NB4 (cell line): ENCODE results near the gene CYBA.

ENCODE experiments used
- DNase-seq: peaks from one replicate; pipeline ENCODE4 v3.0.0; 2010; ENCODE audit warnings: low read depth
- H3K4me3 ChIP-seq: one replicate; pipeline ENCODE4 v1.5.1; 2011; ENCODE audit warnings: mild to moderate bottlenecking, low read depth, low read length, moderate library complexity
- MAX ChIP-seq: IDR thresholded peaks from 2 replicates; pipeline ENCODE4 v1.6.1; 2011; ENCODE audit warnings: low read depth, low read length
- MYC ChIP-seq: IDR thresholded peaks from 2 replicates; pipeline ENCODE4 v1.6.1; 2011; ENCODE audit warnings: low read depth, low read length
- POLR2A ChIP-seq: IDR thresholded peaks from 2 replicates; pipeline ENCODE4 v1.6.1; 2011; ENCODE audit warnings: mild to moderate bottlenecking; ENCODE audit not compliant: insufficient read length; ENCODE audit errors: extremely low read depth
- TF ChIP-seq, protein P1 (sequence below): IDR thresholded peaks from one replicate; pipeline ENCODE4 v1.5.1; 2012; ENCODE audit warnings: low read depth, low read length

Gene CYBA

GRCh38 chr16:88692861-88693260 is 42.0 kb upstream of the CYBA start:
- no peak overlapping the region for H3K4me3 ChIP-seq
- DNase-seq, result no peak
- TF ChIP-seq, protein P1, sequence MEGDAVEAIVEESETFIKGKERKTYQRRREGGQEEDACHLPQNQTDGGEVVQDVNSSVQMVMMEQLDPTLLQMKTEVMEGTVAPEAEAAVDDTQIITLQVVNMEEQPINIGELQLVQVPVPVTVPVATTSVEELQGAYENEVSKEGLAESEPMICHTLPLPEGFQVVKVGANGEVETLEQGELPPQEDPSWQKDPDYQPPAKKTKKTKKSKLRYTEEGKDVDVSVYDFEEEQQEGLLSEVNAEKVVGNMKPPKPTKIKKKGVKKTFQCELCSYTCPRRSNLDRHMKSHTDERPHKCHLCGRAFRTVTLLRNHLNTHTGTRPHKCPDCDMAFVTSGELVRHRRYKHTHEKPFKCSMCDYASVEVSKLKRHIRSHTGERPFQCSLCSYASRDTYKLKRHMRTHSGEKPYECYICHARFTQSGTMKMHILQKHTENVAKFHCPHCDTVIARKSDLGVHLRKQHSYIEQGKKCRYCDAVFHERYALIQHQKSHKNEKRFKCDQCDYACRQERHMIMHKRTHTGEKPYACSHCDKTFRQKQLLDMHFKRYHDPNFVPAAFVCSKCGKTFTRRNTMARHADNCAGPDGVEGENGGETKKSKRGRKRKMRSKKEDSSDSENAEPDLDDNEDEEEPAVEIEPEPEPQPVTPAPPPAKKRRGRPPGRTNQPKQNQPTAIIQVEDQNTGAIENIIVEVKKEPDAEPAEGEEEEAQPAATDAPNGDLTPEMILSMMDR, result no peak
- TF ChIP-seq POLR2A, result no peak
- TF ChIP-seq MYC, result no peak
- TF ChIP-seq MAX, result no peak

- DNase-seq, result peak; percentile 98
- TF ChIP-seq MAX (peak; percentile 88), MYC (peak; percentile 71; the same call in 1 of the 2 replicates), POLR2A (no peak)
- TF ChIP-seq, protein P1, result no peak
- no peak overlapping the region for H3K4me3 ChIP-seq
Measured at GRCh38 chr16:88691924-88692560, 41.2 kb upstream of the CYBA start.

- TF ChIP-seq, protein P1, result no peak
- TF ChIP-seq MYC (no peak), MAX (no peak), POLR2A (no peak)
- no peak for DNase-seq
- H3K4me3 ChIP-seq, result no peak overlapping the region
Measured at GRCh38 chr16:88691129-88691813, 40.4 kb upstream of the CYBA start.

DNA sequence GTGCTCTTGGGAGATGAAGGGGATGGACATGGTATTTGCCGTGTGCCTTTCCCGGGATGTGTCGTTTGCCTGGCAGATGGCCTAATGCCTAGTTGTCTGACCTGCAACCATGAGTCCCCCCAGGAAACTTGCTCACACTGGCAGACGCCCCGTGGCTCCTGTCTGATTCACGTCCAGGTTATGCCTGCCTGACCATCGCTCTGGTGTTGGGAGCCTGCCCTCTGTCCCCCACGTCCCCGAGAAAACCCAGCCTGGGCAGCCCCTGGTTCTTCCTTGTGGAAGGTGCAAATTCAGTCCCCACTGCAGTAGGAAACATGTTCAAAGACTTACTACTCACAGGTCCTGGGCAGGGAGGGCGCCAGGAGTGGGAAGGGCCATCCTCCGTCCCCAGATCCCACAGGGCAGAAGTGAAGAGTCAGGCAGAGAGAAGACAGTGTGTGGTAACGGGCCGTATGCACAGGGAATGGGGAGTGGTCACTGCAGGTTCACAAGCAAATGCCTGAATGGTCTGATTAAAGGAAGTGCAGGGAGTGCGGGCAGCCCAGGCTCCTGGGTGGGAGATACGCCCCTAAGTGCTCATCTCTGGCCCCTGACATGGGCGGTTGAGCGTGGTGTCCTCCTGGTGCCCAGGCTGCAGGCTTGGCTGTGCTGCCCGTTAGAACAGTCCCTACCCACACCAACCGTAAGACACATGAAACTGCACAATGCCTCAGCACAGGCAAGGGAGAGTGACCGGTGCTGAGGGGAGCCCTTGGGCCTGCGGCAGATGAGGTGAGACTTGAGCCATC is 39.7 kb upstream of the CYBA start:
- H3K4me3 ChIP-seq, result no peak overlapping the region
- no peak for TF ChIP-seq MYC
- no peak for DNase-seq

DNA sequence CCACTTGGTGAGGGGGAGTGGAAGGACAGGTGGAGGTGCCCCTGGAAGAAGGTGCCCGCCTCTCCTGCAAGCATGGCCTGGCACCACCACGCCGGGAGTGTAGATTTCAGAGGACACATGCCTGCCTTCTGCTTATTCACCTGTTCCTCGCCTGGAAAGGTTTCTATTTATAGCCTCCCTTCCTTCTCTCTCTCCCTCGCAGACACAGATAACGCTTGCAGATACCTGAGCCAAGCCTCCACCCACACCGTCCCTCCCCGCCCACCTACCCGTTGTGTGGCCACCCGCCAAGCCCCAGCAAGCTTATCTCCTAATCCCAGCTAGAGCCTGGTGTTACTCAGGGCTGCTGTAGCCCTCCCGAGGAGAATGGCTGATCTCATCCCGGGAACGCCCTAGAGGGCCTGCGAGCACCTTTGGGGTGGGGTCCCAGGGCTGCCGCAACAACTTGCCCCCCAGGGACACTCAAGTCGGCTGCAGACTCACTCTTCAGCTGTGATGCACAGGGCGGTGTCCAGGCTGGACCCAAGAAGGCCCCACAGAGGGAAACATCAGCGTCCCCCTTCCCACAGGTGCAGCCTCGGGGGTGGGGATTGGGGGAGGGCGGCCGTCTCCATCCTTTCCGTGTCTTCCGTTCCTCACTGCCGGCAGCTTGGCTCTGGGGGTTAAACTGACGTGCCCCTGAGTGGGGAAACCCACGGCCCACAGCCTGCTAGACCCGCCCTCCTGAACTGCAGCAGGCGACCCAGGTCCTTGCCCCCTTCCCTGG is 37.3 kb upstream of the CYBA start:
- no peak for TF ChIP-seq MYC
- TF ChIP-seq, protein P1, result no peak
- TF ChIP-seq MAX, result no peak
- no peak for TF ChIP-seq POLR2A
- no peak for DNase-seq
- no peak overlapping the region for H3K4me3 ChIP-seq

DNA sequence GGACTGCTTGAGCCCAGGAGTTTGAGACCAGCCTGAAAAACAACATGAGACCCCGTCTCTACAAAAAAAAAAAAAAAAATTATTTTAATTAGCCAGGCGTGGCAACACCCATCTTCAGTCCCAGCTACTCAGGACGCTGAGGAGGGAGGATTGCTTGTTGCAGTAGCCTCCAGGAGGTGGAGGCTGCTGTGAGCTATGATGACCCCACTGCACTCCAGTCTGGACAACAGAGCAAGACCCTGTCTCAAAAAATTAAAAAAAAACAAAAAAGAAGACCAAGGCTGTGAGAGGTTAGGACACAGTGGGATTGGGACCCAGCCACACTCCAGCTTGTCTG is 36.8 kb upstream of the CYBA start:
- no peak overlapping the region for H3K4me3 ChIP-seq
- DNase-seq, result no peak
- TF ChIP-seq, protein P1, result no peak
- no peak for TF ChIP-seq MYC
- no peak for TF ChIP-seq POLR2A
- TF ChIP-seq MAX, result no peak
